ENCODE measurements around the gene GSTP1.

- peak in 1 of 3 experiments; percentile 56 for TF ChIP-seq CTCF (IDR thresholded peaks at IDR 0.05)
- no peak for TF ChIP-seq POLR2A (IDR thresholded peaks at IDR 0.05)
These were observed 10.7 kb upstream of the GSTP1 start for GRCh38 chr11:67572747-67573419.

All from testis (tissue), 2 donors.